Measurements from ENCODE around the gene FLYWCH1.

- TF ChIP-seq CTCF (conservative IDR thresholded peaks at IDR 0.05 in 1 of 2, IDR thresholded peaks at IDR 0.05 in 1 of 2; ENCODE audit: low read depth in 1 of 2, low read length in 2 of 2): no peak
- no peak for TF ChIP-seq EZH2 (IDR thresholded peaks at IDR 0.05; ENCODE audit: low read length, missing control alignments)
These were observed 59.6 kb downstream of the FLYWCH1 start for GRCh38 chr16:2971134-2971984.

Data from fibroblast of lung (primary cell).